GM13976 (cell line): ENCODE results near the gene ERC2.

Experiments used
- DNase-seq: peaks from one replicate; pipeline ENCODE4 v3.0.0; 2012; ENCODE audit warnings: low spot score
- in situ Hi-C: fragments of 300-500 bp; cut with MboI; formaldehyde crosslinking; loops from one replicate; pipeline ENCODE4 v1.12.0; 2022; ENCODE audit warnings: low sequenced_read_pairs, mixed read lengths, inconsistent platforms; ENCODE audit not compliant: unreplicated experiment
- TF ChIP-seq, protein P1 (sequence below): IDR thresholded peaks from 2 replicates; pipeline ENCODE4 v1.5.1; 2012; ENCODE audit warnings: borderline replicate concordance, mild to moderate bottlenecking; ENCODE audit not compliant: insufficient read depth; ENCODE audit errors: extremely low read depth, missing control alignments, control extremely low read depth

The ERC2 gene

DNA sequence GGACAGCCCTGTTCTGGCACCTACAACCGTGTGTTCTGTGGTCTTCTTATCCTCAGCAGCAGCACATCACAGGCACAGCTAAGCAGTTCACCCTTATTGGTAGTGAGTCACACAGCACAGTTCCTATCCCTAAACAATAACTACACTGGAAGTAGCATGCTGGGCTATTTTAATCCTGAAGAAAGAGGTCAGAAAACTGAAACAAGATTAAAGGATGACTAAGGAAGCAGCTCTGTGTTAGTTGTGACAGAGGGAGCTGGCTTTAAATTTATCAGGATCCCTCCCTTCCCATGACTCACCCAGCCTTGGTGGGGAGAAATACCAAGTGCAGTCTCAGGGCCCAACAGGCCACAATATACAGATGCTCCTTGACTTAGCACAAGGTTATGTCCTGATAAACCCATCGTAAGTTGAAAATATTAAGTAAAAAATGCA is 144.3 kb downstream of the ERC2 start:
- in situ Hi-C loops: no loop called here
- TF ChIP-seq, protein P1, sequence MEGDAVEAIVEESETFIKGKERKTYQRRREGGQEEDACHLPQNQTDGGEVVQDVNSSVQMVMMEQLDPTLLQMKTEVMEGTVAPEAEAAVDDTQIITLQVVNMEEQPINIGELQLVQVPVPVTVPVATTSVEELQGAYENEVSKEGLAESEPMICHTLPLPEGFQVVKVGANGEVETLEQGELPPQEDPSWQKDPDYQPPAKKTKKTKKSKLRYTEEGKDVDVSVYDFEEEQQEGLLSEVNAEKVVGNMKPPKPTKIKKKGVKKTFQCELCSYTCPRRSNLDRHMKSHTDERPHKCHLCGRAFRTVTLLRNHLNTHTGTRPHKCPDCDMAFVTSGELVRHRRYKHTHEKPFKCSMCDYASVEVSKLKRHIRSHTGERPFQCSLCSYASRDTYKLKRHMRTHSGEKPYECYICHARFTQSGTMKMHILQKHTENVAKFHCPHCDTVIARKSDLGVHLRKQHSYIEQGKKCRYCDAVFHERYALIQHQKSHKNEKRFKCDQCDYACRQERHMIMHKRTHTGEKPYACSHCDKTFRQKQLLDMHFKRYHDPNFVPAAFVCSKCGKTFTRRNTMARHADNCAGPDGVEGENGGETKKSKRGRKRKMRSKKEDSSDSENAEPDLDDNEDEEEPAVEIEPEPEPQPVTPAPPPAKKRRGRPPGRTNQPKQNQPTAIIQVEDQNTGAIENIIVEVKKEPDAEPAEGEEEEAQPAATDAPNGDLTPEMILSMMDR: no peak
- no peak for DNase-seq

DNA sequence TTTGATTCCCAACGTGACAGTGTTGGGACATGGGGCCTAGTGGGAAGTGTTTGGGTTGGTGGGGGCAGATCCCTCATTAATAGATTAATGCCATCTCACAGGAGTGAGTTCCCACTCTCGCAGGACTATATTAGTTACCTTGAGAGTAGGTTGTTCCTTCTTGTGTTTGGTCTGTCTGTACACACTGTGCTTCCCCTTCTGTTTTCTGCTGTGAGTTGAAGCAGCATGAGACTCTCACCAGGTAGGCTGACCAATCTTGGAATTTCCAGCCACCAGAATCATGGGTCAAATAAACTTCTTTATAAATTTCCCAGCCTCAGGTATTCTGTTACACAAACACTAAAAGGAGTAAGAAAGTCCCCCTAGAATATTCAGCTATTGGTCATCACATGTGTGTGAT is 145.4 kb downstream of the ERC2 start:
- in situ Hi-C loops: no loop called here
- TF ChIP-seq, protein P1: no peak
- DNase-seq: no peak

DNA sequence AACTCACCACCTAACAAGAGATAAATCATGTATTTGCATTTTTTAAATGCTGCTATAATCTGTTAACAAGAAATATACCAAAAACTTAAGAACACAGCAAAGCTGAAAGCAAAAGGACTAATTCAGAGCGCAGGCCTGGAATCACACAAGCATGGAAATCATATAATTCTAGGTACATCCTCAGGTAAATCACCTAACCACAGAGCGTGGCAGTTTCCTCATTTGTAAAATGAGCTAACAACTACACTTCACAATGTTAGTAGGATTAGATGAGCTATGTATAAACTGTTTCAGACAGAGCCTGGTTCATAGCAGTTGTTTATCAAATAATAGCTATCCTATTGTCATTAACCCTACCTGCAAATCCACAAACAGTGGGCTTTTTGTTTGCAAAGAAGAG is 146.4 kb downstream of the ERC2 start:
- TF ChIP-seq, protein P1: no peak
- in situ Hi-C loops: no loop called here
- no peak for DNase-seq

DNA sequence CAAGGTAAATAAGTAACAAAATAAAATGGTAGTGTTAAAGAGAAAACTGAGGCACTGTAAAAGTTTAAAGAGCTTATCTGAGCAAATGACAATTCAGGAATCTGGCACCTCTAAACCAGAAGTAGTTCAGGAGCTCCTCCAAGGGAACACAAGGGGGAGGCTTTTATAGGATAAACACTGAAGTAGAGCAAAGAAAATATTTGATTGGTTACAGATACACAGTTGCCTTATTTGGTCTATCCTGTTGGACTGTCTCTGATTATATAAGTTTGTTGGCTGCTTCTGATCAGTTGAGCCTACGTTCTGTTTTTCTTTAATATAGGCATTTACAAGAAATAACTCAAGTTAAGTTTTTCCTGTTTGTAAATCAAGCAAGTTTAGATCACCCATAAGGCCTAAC is 146.9 kb downstream of the ERC2 start:
- no peak for DNase-seq
- in situ Hi-C loops: no loop called here
- TF ChIP-seq, protein P1: no peak

DNA sequence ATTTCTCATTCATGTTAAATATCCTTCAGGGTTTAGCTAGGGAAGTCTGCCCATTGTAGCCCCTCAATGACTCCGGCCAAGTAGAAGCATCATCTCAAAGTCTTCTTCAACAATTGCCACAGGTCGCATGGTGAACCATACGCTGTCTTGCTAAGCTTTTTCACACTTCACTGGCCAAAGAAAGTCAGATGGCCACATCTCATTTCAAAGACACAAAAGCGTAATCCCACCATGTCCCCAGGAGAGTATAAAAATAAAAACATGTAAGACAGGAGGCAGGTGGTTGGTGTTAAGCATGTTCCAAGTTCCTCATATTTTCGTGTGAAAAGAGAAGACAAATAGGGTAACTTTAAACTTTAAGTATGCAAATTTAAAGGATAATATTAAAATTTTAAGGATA is 147.4 kb downstream of the ERC2 start:
- TF ChIP-seq, protein P1: no peak
- in situ Hi-C loops: no loop called here
- DNase-seq: no peak

DNA sequence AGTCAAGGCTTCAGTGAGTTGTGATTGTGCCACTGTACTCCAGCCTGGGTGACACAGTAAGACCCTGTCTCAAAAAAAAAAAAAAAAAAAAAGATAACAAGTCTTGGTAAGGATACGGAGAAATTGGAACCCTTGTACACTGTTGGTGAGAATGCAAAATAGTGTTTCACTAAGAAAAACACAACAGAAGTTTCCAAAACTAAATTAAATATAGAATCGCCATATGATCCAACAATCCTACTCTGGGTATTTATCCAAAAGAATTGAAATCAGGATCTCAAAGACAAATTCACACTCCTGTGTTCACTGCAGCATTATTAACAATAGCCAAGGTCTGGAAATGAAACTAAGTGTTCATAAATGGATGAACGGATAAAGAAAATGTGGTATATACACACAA is 149.4 kb downstream of the ERC2 start:
- no peak for DNase-seq
- TF ChIP-seq, protein P1: no peak
- in situ Hi-C loops: no loop called here

DNA sequence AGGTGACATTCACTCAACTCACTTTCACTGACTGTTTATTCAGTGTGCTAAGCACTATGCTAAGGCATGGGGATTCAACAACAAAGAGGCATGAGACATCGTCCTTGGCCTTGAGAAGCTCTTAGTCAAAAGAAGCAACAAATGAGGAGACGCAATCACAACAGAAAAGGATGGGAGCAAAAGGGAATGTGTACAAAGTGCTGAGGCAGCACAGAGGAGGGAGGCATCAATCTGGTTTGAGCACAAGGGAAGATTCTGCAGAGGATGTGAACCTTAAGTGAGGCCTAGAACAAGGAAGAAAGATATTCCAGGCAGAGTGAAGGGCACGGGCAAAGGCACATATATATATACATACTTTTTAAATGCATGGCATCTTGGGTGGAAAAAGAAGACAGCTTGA is 151.3 kb downstream of the ERC2 start:
- TF ChIP-seq, protein P1: no peak
- in situ Hi-C loops: no loop called here
- DNase-seq: no peak
